CD8-positive, alpha-beta memory T cell (primary cell): ENCODE data around the gene ZMYND11. TPM values are rescaled to one million over a fixed set of nuclear protein-coding genes. Genes with fewer than 3 reads are reported as not detected.
A peak's percentile ranks its signal among the peaks of the same experiment; 100 is the strongest.
"Not testable (repeated sequence)": the region's sequence is repeated elsewhere in the genome, so short reads cannot be mapped to it uniquely, and the experiment has no call there.

Experiments used
- CTCF ChIA-PET: fragments of 350-600 bp; sonication (Branson Sonifier 250); formaldehyde crosslinking; loops from one replicate; lab custom pipeline; 2021; ENCODE audit warnings: antibody characterized with exemption; lab: Charles Lee
- POLR2A ChIA-PET: fragments of 350-600 bp; sonication (Branson Sonifier 250); formaldehyde crosslinking; loops from one replicate; lab custom pipeline; 2021; ENCODE audit warnings: antibody characterized with exemption; lab: Charles Lee
- DNase-seq, 5 donors: peaks; one replicate each; pipeline versions ENCODE4 v3.0.0 to v3.0.0-alpha.2; 2020 to 2022; ENCODE audit warnings: mixed read lengths in 1 of 5
- H3K27ac ChIP-seq: one replicate; pipeline ENCODE4 v1.7.0; 2013; ENCODE audit warnings: low read depth, mild to moderate bottlenecking, low read length, moderate library complexity
- H3K27me3 ChIP-seq: 2 replicates; pipeline ENCODE4 v1.7.0; 2013; ENCODE audit warnings: low read length, mild to moderate bottlenecking; ENCODE audit not compliant: insufficient read depth, poor library complexity, severe bottlenecking
- H3K36me3 ChIP-seq: 2 replicates; pipeline ENCODE4 v1.7.0; 2013; ENCODE audit warnings: mild to moderate bottlenecking, low read length, moderate library complexity; ENCODE audit not compliant: insufficient read depth
- H3K4me1 ChIP-seq: 2 replicates; pipeline ENCODE4 v1.7.0; 2013; ENCODE audit warnings: mild to moderate bottlenecking, low read length, moderate library complexity; ENCODE audit not compliant: insufficient read depth
- H3K4me3 ChIP-seq: 2 replicates; pipeline ENCODE4 v1.7.0; 2013; ENCODE audit warnings: mild to moderate bottlenecking, low read length
- H3K9me3 ChIP-seq: 2 replicates; pipeline ENCODE4 v1.7.0; 2013; ENCODE audit warnings: mild to moderate bottlenecking, low read length
- H3K27ac Mint-ChIP-seq, 8 donors: one replicate each; pipeline ENCODE4 v1.8.0; 2020 to 2021; ENCODE audit warnings: mixed read lengths in 8 of 8, mild to moderate bottlenecking in 6 of 8, inconsistent platforms in 3 of 8, moderate library complexity in 3 of 8
- H3K27me3 Mint-ChIP-seq, 2 donors: one replicate each; pipeline ENCODE4 v1.8.0; 2020 to 2021; ENCODE audit warnings: mixed read lengths in 2 of 2, mild to moderate bottlenecking in 1 of 2, moderate library complexity in 1 of 2
- H3K36me3 Mint-ChIP-seq, 3 donors: one replicate each; pipeline ENCODE4 v1.8.0; 2020 to 2021; ENCODE audit warnings: mixed read lengths in 3 of 3, inconsistent platforms in 1 of 3, mild to moderate bottlenecking in 1 of 3
- H3K4me1 Mint-ChIP-seq, 3 donors: one replicate each; pipeline ENCODE4 v1.8.0; 2020 to 2021; ENCODE audit warnings: mixed read lengths in 3 of 3, inconsistent platforms in 1 of 3, mild to moderate bottlenecking in 1 of 3
- H3K4me3 Mint-ChIP-seq, 7 donors: one replicate each; pipeline ENCODE4 v1.8.0; 2020 to 2021; ENCODE audit warnings: mixed read lengths in 7 of 7, mild to moderate bottlenecking in 6 of 7, moderate library complexity in 4 of 7, inconsistent platforms in 2 of 7
- H3K9me3 Mint-ChIP-seq, 5 donors: one replicate each; pipeline ENCODE4 v1.8.0; 2020 to 2022; ENCODE audit warnings: mixed read lengths in 5 of 5, mild to moderate bottlenecking in 3 of 5, moderate library complexity in 2 of 5, inconsistent platforms in 1 of 5
- polyA plus RNA-seq: library from polyadenylated mRNA; unstranded; fragments of 300-500 nt; fragmentation: Illumina TruSeq; gene quantifications from one replicate; pipeline ENCODE4 v1.2.3, GENCODE V29; 2021
- total RNA-seq, 2 experiments: library from RNA; stranded (reverse); gene quantifications; one replicate each; pipeline ENCODE4 v1.2.3, GENCODE V29; 2021

Gene ZMYND11
- total and polyA plus RNA-seq, 3 experiments from 2014 or later, result 34.9 to 53.5 (median 36.7) TPM

DNA sequence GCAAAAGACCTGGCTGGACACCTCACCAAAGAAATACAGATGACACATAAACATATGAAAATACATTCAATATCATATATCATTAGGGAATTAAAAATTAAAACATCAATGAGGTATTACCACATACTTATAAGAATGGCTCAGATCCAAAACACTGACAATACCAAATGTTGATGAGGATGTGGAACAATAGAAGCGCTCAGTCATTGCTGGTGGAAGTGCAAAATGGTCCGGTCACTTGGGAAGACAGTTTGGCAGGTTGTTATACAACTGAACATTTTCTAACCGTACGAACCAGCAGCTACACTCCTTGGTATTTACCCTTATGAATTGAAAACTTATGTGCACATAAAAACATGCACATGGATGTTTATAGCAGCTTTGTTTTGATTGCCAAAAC, 38.5 kb downstream of the ZMYND11 start:
- Mint-ChIP-seq H3K4me3 (no peak overlapping the region), H3K4me1 (peaks cover 16 to 38% (median 37%) of the 10 kb centered on the region in 3 donors), H3K9me3 (no peaks in the 10 kb centered on the region), H3K36me3 (peaks cover 0 to 5% (median 1%) of the 10 kb centered on the region in 3 donors), H3K27me3 (no peaks in the 10 kb centered on the region), H3K27ac (no peak overlapping the region)
- Histone ChIP-seq H3K4me1 (peaks cover 5% of the 10 kb centered on the region), H3K9me3 (no peaks in the 10 kb centered on the region), H3K36me3 (no peaks in the 10 kb centered on the region), H3K4me3 (no peak overlapping the region), H3K27me3 (no peaks in the 10 kb centered on the region), H3K27ac (no peak overlapping the region)
- DNase-seq, result no peak
- ChIA-PET POLR2A (no interaction called here), CTCF (no interaction called here)

DNA sequence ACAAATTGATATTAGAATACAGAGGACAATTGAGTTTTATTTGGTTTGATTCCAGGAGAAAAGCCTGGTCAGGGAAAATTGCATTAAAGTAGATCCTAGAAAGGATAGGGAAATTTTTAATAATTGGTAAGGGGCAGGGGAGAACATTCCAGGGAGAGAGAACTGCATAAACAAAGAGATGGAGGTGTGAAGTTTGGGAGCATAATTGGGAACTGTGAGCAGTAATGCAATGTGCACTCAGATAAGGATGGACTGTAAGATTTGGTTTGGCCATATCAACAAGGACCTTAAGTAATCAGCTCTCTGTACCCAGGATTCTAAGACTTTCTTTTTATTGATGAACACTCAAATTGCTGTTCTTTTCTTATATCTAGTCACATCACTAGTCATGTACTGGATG, 41.4 kb downstream of the ZMYND11 start:
- Histone ChIP-seq H3K27me3 (no peaks in the 10 kb centered on the region), H3K27ac (no peak overlapping the region), H3K9me3 (no peaks in the 10 kb centered on the region), H3K4me3 (no peak overlapping the region), H3K4me1 (peaks cover 5% of the 10 kb centered on the region), H3K36me3 (peaks cover 4% of the 10 kb centered on the region)
- Mint-ChIP-seq H3K27me3 (no peaks in the 10 kb centered on the region), H3K9me3 (no peaks in the 10 kb centered on the region), H3K36me3 (peaks cover 0 to 18% (median 6%) of the 10 kb centered on the region in 3 donors), H3K27ac (peak overlapping the region in 3 of 8 donors; percentile 26 to 80 (median 30)), H3K4me1 (peaks cover 11 to 23% (median 21%) of the 10 kb centered on the region in 3 donors), H3K4me3 (no peak overlapping the region)
- no peak for DNase-seq
- CTCF ChIA-PET, result no interaction called here
- POLR2A ChIA-PET, result no interaction called here

DNA sequence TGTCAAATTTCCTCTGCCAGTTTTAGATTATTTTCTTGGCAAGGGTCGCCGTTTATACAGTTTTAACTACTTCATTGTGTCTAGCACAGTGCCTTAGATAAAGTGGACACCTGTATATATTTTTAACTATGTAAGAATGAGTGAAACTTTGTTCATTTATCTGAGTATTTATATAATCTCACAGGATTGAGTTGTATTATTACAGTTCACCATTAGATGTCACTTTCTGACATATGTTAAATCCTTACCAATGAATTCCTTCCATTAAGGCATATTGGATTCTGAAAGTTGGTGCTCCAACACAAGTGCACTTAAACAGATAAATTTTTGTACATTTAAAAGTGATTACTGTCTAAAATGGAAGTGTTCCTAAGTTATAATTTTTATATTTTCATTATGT, 43.0 kb downstream of the ZMYND11 start:
- H3K27me3 Mint-ChIP-seq, result no peaks in the 10 kb centered on the region
- H3K4me1 Mint-ChIP-seq, result peaks cover 17 to 31% (median 30%) of the 10 kb centered on the region in 3 donors
- ChIA-PET POLR2A (no interaction called here), CTCF (no interaction called here)
- H3K4me3 Mint-ChIP-seq, result no peak overlapping the region
- H3K4me3 ChIP-seq, result no peak overlapping the region
- H3K9me3 ChIP-seq, result no peaks in the 10 kb centered on the region
- H3K9me3 Mint-ChIP-seq, result no peaks in the 10 kb centered on the region
- no peak overlapping the region for H3K27ac ChIP-seq
- H3K36me3 Mint-ChIP-seq, result peaks cover 2 to 28% (median 9%) of the 10 kb centered on the region in 3 donors
- peaks cover 5% of the 10 kb centered on the region for H3K4me1 ChIP-seq
- H3K27me3 ChIP-seq, result no peaks in the 10 kb centered on the region
- peak in 1 of 5 donors; percentile 2 for DNase-seq
- peaks cover 8% of the 10 kb centered on the region for H3K36me3 ChIP-seq
- no peak overlapping the region for H3K27ac Mint-ChIP-seq

DNA sequence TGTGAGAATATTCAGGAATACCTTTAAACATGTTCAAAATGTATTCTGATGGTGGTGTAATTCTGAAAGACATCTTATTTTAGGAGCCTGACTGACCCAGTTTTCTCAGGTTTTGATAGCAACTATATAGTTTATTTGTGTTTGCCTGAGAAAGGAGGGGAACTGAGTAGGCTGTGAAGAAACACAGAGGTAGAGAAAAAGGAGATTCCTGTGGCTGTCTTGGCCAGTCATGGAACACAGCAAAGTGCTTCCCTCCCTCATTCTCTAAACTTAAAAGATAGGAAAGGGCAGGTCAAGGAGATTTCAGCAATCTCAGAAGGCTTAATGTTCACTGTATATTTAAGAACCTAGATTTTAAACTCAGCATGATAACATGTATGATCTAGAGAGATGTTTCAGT, 43.5 kb downstream of the ZMYND11 start:
- Histone ChIP-seq H3K9me3 (no peaks in the 10 kb centered on the region), H3K4me1 (peaks cover 5% of the 10 kb centered on the region), H3K27ac (no peak overlapping the region), H3K27me3 (no peaks in the 10 kb centered on the region), H3K4me3 (no peak overlapping the region), H3K36me3 (peaks cover 8% of the 10 kb centered on the region)
- H3K27me3 Mint-ChIP-seq, result no peaks in the 10 kb centered on the region
- H3K4me1 Mint-ChIP-seq, result peaks cover 18 to 35% (median 35%) of the 10 kb centered on the region in 3 donors
- CTCF ChIA-PET, result no interaction called here
- H3K36me3 Mint-ChIP-seq, result peaks cover 8 to 33% (median 13%) of the 10 kb centered on the region in 3 donors
- no peak overlapping the region for H3K27ac Mint-ChIP-seq
- H3K4me3 Mint-ChIP-seq, result no peak overlapping the region
- no peak for DNase-seq
- H3K9me3 Mint-ChIP-seq, result peaks cover 0 to 2% (median 0%) of the 10 kb centered on the region in 5 donors
- POLR2A ChIA-PET, result no interaction called here

DNA sequence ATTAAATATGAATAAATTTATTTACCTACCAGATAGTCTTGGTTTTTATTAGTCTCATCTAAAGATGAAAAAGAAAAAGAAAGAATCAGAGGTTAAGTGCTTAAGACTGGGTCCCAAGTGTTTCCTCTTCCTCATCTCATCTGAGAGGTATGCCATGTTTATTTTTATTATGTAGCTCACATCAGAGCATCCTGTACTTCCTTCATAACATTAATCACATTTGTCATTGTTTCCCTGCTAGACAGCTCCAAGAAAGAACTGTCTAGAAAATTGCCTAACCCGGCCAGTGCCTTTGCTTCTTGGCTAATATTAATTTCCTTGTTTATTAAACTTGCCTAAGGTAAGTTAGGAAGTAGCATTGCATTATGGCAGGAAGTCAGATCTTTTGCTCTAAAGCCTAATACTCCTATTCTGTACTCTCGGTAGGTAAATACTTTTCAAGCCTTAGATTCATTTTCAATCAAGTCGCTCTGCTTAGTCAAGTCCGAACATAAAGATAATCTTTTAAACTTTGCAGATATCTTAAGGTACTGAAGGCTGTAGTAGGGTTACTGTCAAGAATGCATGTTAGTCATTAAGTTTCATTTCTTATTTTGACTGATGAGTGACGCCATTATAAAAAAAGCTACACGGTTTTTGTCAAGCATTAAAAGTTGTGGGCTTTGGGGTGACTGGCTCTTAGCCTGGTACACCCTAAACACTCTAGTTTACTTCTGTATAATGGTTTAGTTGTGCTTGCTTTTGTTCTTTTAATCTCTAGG, 47.4 kb downstream of the ZMYND11 start:
- H3K9me3 Mint-ChIP-seq, result peaks cover 0 to 7% (median 4%) of the 10 kb centered on the region in 5 donors
- H3K4me3 Mint-ChIP-seq, result peak overlapping the region in 2 of 7 donors; percentile 37 to 51
- DNase-seq, result no peak

DNA sequence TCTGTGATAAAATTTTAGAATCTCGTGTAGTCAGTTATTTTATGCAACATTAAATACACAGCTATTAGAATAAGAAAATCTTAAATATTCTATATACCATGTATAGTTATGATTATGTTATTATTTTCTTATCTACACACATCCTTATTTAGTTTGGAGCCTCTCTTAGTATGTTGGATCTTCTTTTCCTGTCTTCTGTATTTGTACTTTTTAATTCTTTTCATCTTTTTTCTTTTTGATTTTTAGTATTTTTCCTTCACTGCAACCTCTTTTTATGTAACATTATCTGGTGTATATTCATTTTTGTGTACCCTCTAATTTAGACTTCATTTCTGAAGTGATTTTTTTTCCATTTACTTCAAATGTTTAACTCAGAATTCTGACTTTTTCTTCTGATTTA, 48.9 kb downstream of the ZMYND11 start:
- Histone ChIP-seq H3K4me3 (no peak overlapping the region), H3K27me3 (no peaks in the 10 kb centered on the region), H3K27ac (no peak overlapping the region), H3K4me1 (no peaks in the 10 kb centered on the region), H3K36me3 (peaks cover 8% of the 10 kb centered on the region), H3K9me3 (no peaks in the 10 kb centered on the region)
- Mint-ChIP-seq H3K27me3 (no peaks in the 10 kb centered on the region), H3K27ac (peak overlapping the region in 1 of 8 donors; percentile 23), H3K9me3 (peaks cover 0 to 7% (median 4%) of the 10 kb centered on the region in 5 donors), H3K4me3 (no peak overlapping the region), H3K36me3 (peaks cover 23 to 61% (median 23%) of the 10 kb centered on the region in 3 donors), H3K4me1 (peaks cover 19 to 39% (median 31%) of the 10 kb centered on the region in 3 donors)
- ChIA-PET CTCF (interaction anchor here (1.8 kb wide), 1 partner anchor 48 kb away, joined by 5 read pairs; no protein-coding TSS in a partner anchor), POLR2A (no interaction called here)
- DNase-seq, result no peak

More for the DNA sequence above, 47.4 kb downstream of the ZMYND11 start:
- H3K4me1 ChIP-seq, result peaks cover 5% of the 10 kb centered on the region
- H3K27ac Mint-ChIP-seq, result peak overlapping the region in 7 of 8 donors; percentile 10 to 73 (median 36)
- H3K27me3 ChIP-seq, result no peaks in the 10 kb centered on the region
- H3K4me1 Mint-ChIP-seq, result peaks cover 15 to 33% (median 25%) of the 10 kb centered on the region in 3 donors
- no peaks in the 10 kb centered on the region for H3K27me3 Mint-ChIP-seq
- no peak overlapping the region for H3K27ac ChIP-seq
- H3K9me3 ChIP-seq, result no peaks in the 10 kb centered on the region
- H3K4me3 ChIP-seq, result no peak overlapping the region
- ChIA-PET POLR2A (no interaction called here), CTCF (interaction anchor here (1.8 kb wide), 1 partner anchor 46 kb away, joined by 5 read pairs; no protein-coding TSS in a partner anchor)
- H3K36me3 ChIP-seq, result peaks cover 8% of the 10 kb centered on the region
- peaks cover 23 to 54% (median 23%) of the 10 kb centered on the region in 3 donors for H3K36me3 Mint-ChIP-seq

DNA sequence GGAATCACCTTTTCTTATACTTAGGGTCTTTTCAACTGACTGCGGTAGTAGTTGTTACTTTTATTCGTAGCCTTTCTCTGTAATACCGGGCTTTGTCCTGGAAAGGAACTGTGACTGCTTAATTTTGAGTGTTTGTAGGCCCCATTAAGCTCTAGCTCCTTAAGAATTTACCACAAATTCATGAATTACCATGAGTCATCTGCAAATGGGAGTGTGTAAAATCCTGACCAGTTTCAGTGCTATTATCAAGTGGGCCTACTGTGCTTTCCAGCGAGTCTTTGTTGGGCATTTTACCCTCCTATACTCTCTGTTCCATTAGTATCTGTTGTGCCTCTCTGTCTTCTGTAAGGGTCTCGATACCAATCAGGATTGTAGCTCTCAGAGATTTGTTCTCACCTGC, 49.7 kb downstream of the ZMYND11 start:
- POLR2A ChIA-PET, result no interaction called here
- no peak overlapping the region for H3K27ac ChIP-seq
- H3K4me3 Mint-ChIP-seq, result no peak overlapping the region
- CTCF ChIA-PET, result interaction anchor here (1.8 kb wide), 1 partner anchor 49 kb away, joined by 5 read pairs; no protein-coding TSS in a partner anchor
- peaks cover 22 to 62% (median 23%) of the 10 kb centered on the region in 3 donors for H3K36me3 Mint-ChIP-seq
- H3K36me3 ChIP-seq, result peaks cover 8% of the 10 kb centered on the region
- no peaks in the 10 kb centered on the region for H3K27me3 ChIP-seq
- peaks cover 17 to 44% (median 31%) of the 10 kb centered on the region in 3 donors for H3K4me1 Mint-ChIP-seq
- H3K4me3 ChIP-seq, result no peak overlapping the region
- H3K4me1 ChIP-seq, result no peaks in the 10 kb centered on the region
- no peaks in the 10 kb centered on the region for H3K27me3 Mint-ChIP-seq
- peaks cover 0 to 7% (median 4%) of the 10 kb centered on the region in 5 donors for H3K9me3 Mint-ChIP-seq
- DNase-seq, result no peak
- H3K27ac Mint-ChIP-seq, result no peak overlapping the region
- H3K9me3 ChIP-seq, result no peaks in the 10 kb centered on the region

DNA sequence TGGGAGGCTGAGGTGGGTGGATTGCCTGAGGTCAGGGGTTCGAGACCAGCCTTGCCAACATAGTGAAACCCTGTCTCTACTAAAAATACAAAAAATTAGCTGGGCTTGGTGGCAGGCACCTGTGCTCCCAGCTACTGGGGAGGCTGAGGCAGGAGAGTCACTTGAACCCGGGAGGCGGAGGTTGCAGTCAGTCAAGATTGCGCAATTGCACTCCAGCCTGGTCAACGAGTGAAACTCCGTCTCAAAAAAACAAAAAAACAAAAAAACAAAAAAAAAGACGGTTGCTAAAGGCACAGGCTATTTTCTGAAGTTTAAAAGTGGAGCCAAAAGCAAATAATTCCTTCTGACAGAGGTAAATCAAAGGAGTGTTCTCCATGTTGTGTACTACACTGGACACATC, 50.3 kb downstream of the ZMYND11 start:
- H3K27me3 Mint-ChIP-seq, POLR2A ChIA-PET, H3K36me3 ChIP-seq, H3K4me3 Mint-ChIP-seq, H3K27me3 ChIP-seq, DNase-seq, H3K4me1 ChIP-seq, H3K4me3 ChIP-seq, H3K9me3 ChIP-seq, CTCF ChIA-PET, H3K9me3 Mint-ChIP-seq, H3K27ac ChIP-seq, H3K27ac Mint-ChIP-seq: not testable (repeated sequence)
- Mint-ChIP-seq H3K4me1 (peaks cover 22 to 49% (median 31%) of the 10 kb centered on the region in 3 donors), H3K36me3 (peaks cover 20 to 65% (median 23%) of the 10 kb centered on the region in 3 donors)
